ENCODE data around the gene ATP2B1. TPM values are rescaled to one million over a fixed set of nuclear protein-coding genes. Genes with fewer than 3 reads are reported as not detected.

Gene ATP2B1
- total RNA-seq, 1 donor from 2014 or later = 48.9 TPM

- no peak overlapping the region for H3K27ac Mint-ChIP-seq (ENCODE audit: unreplicated experiment)
- no peak overlapping the region for H3K4me3 Mint-ChIP-seq (ENCODE audit: unreplicated experiment)
- no peaks in the 10 kb centered on the region for H3K4me1 ChIP-seq (ENCODE audit: insufficient read depth, low read length)
- no peaks in the 10 kb centered on the region for H3K79me2 ChIP-seq (ENCODE audit: insufficient read depth, low read length)
- no peaks in the 10 kb centered on the region for H3K27me3 Mint-ChIP-seq (ENCODE audit: low read depth, unreplicated experiment)
- H3K4me3 ChIP-seq (ENCODE audit: insufficient read depth, low read depth, low read length) = no peak overlapping the region
- DNase-seq (ENCODE audit: low read depth) (no peak), FAIRE-seq (no peak)
- H3K9me3 ChIP-seq (ENCODE audit: insufficient read depth, low read depth, low read length) = no peaks in the 10 kb centered on the region
- H3K36me3 Mint-ChIP-seq (ENCODE audit: low read depth, unreplicated experiment) = no peaks in the 10 kb centered on the region
- peaks cover 19% of the 10 kb centered on the region for H3K9me3 Mint-ChIP-seq (ENCODE audit: unreplicated experiment)
- no peak overlapping the region for H2AFZ ChIP-seq (ENCODE audit: low read depth, low read length)
- no peak overlapping the region for H3K27ac ChIP-seq (ENCODE audit: low read depth, low read length)
- no peak overlapping the region for H3K9ac ChIP-seq (ENCODE audit: low read length)
- no peak overlapping the region for H3K4me2 ChIP-seq (ENCODE audit: low read length)
- TF ChIP-seq EZH2 (IDR thresholded peaks at IDR 0.05; ENCODE audit: insufficient read depth, low read length) = no peak
- no peak for TF ChIP-seq CTCF (IDR thresholded peaks at IDR 0.05; ENCODE audit: insufficient read depth, low read depth, low read length)
- H4K20me1 ChIP-seq (ENCODE audit: insufficient read depth, low read length) = no peaks in the 10 kb centered on the region
- H3K27me3 ChIP-seq (ENCODE audit: insufficient read depth, low read length) = no peaks in the 10 kb centered on the region
- no peaks in the 10 kb centered on the region for H3K36me3 ChIP-seq (ENCODE audit: insufficient read depth, low read length)
- H3K4me1 Mint-ChIP-seq (ENCODE audit: low read depth, unreplicated experiment) = no peaks in the 10 kb centered on the region
Measured at GRCh38 chr12:89742337-89743022, 33.8 kb upstream of the ATP2B1 start.

- TF ChIP-seq EZH2 (IDR thresholded peaks at IDR 0.05; ENCODE audit: insufficient read depth, low read length) = no peak
- TF ChIP-seq CTCF (IDR thresholded peaks at IDR 0.05; ENCODE audit: insufficient read depth, low read depth, low read length) = no peak
- no peaks in the 10 kb centered on the region for H3K79me2 ChIP-seq (ENCODE audit: insufficient read depth, low read length)
- Mint-ChIP-seq H3K9me3 (ENCODE audit: unreplicated experiment) (peaks cover 19% of the 10 kb centered on the region), H3K36me3 (ENCODE audit: low read depth, unreplicated experiment) (no peaks in the 10 kb centered on the region), H3K27me3 (ENCODE audit: low read depth, unreplicated experiment) (no peaks in the 10 kb centered on the region), H3K4me3 (ENCODE audit: unreplicated experiment) (no peak overlapping the region), H3K27ac (ENCODE audit: unreplicated experiment) (no peak overlapping the region), H3K4me1 (ENCODE audit: low read depth, unreplicated experiment) (no peaks in the 10 kb centered on the region)
- H3K27me3 ChIP-seq (ENCODE audit: insufficient read depth, low read length) = no peaks in the 10 kb centered on the region
- H3K4me1 ChIP-seq (ENCODE audit: insufficient read depth, low read length) = no peaks in the 10 kb centered on the region
- no peaks in the 10 kb centered on the region for H3K9me3 ChIP-seq (ENCODE audit: insufficient read depth, low read depth, low read length)
- H2AFZ ChIP-seq (ENCODE audit: low read depth, low read length) = no peak overlapping the region
- H3K36me3 ChIP-seq (ENCODE audit: insufficient read depth, low read length) = no peaks in the 10 kb centered on the region
- H3K4me2 ChIP-seq (ENCODE audit: low read length) = no peak overlapping the region
- H3K9ac ChIP-seq (ENCODE audit: low read length) = no peak overlapping the region
- FAIRE-seq (no peak), DNase-seq (ENCODE audit: low read depth) (no peak)
- no peak overlapping the region for H3K4me3 ChIP-seq (ENCODE audit: insufficient read depth, low read depth, low read length)
- H3K27ac ChIP-seq (ENCODE audit: low read depth, low read length) = no peak overlapping the region
- H4K20me1 ChIP-seq (ENCODE audit: insufficient read depth, low read length) = no peaks in the 10 kb centered on the region
Measured at GRCh38 chr12:89740943-89741342, 32.3 kb upstream of the ATP2B1 start.

- no peaks in the 10 kb centered on the region for H4K20me1 ChIP-seq (ENCODE audit: insufficient read depth, low read length)
- H2AFZ ChIP-seq (ENCODE audit: low read depth, low read length) = no peak overlapping the region
- Mint-ChIP-seq H3K4me3 (ENCODE audit: unreplicated experiment) (no peak overlapping the region), H3K27me3 (ENCODE audit: low read depth, unreplicated experiment) (no peaks in the 10 kb centered on the region), H3K4me1 (ENCODE audit: low read depth, unreplicated experiment) (peaks cover 18% of the 10 kb centered on the region), H3K27ac (ENCODE audit: unreplicated experiment) (no peak overlapping the region), H3K36me3 (ENCODE audit: low read depth, unreplicated experiment) (no peaks in the 10 kb centered on the region), H3K9me3 (ENCODE audit: unreplicated experiment) (peaks cover 16% of the 10 kb centered on the region)
- H3K4me2 ChIP-seq (ENCODE audit: low read length) = no peak overlapping the region
- H3K4me1 ChIP-seq (ENCODE audit: insufficient read depth, low read length) = peaks cover 17% of the 10 kb centered on the region
- H3K36me3 ChIP-seq (ENCODE audit: insufficient read depth, low read length) = no peaks in the 10 kb centered on the region
- H3K9me3 ChIP-seq (ENCODE audit: insufficient read depth, low read depth, low read length) = peaks cover 4% of the 10 kb centered on the region
- FAIRE-seq = no peak
- H3K27ac ChIP-seq (ENCODE audit: low read depth, low read length) = no peak overlapping the region
- H3K79me2 ChIP-seq (ENCODE audit: insufficient read depth, low read length) = no peaks in the 10 kb centered on the region
- H3K4me3 ChIP-seq (ENCODE audit: insufficient read depth, low read depth, low read length) = no peak overlapping the region
- TF ChIP-seq EZH2 (IDR thresholded peaks at IDR 0.05; ENCODE audit: insufficient read depth, low read length) (no peak), CTCF (IDR thresholded peaks at IDR 0.05; ENCODE audit: insufficient read depth, low read depth, low read length) (no peak)
- DNase-seq (ENCODE audit: low read depth) = no peak
- no peaks in the 10 kb centered on the region for H3K27me3 ChIP-seq (ENCODE audit: insufficient read depth, low read length)
- H3K9ac ChIP-seq (ENCODE audit: low read length) = no peak overlapping the region
Measured at GRCh38 chr12:89736995-89737394, 28.4 kb upstream of the ATP2B1 start.
